Thoracic aorta (tissue), 2 donors: ENCODE results near the gene GABRQ. TPM values are rescaled to one million over a fixed set of nuclear protein-coding genes. Genes with fewer than 3 reads are reported as not detected.

Source experiments
- ATAC-seq: fragments of 150-250 bp; one replicate; pipeline ENCODE4 v1.8.0; 2017; ENCODE audit warnings: low read depth; ENCODE audit not compliant: insufficient number of reproducible peaks, low FRiP score
- DNase-seq: peaks from one replicate; pipeline ENCODE4 v3.0.0-alpha.2; 2020; ENCODE audit warnings: low spot score
- H3K27ac ChIP-seq, 2 donors: fragments of 200-600 bp; sonication (generic); 1 replicate in 1 of 2; 2 replicates in 1 of 2; pipeline ENCODE4 v1.5.1; 2016; ENCODE audit warnings: mild to moderate bottlenecking in 2 of 2, moderate library complexity in 2 of 2
- H3K27me3 ChIP-seq: fragments of 200-600 bp; sonication (generic); replicated peaks from 2 replicates; pipeline ENCODE4 v1.6.0; 2016; ENCODE audit warnings: mild to moderate bottlenecking; ENCODE audit not compliant: insufficient read depth
- H3K36me3 ChIP-seq: fragments of 200-600 bp; sonication (generic); one replicate; pipeline ENCODE4 v1.5.1; 2016
- H3K4me1 ChIP-seq, 2 donors: fragments of 200-600 bp; sonication (generic); 1 replicate in 1 of 2; 2 replicates in 1 of 2; pipeline versions ENCODE4 v1.5.1 to v1.6.0; 2016; ENCODE audit warnings: low read depth in 2 of 2, mild to moderate bottlenecking in 1 of 2; ENCODE audit not compliant: control insufficient read depth in 1 of 2
- H3K4me3 ChIP-seq: fragments of 200-600 bp; sonication (generic); 2 replicates; pipeline ENCODE4 v1.5.1; 2016; ENCODE audit warnings: mild to moderate bottlenecking
- H3K9me3 ChIP-seq: fragments of 200-600 bp; sonication (generic); 2 replicates; pipeline ENCODE4 v1.5.1; 2016
- CTCF ChIP-seq: fragments of 200-600 bp; sonication (generic); IDR thresholded peaks from one replicate; pipeline ENCODE4 v1.5.1; 2019; ENCODE audit warnings: antibody characterized with exemption
- total RNA-seq, 2 donors: library from RNA; depleted of rRNA; stranded (reverse); fragments of >200 nt; gene quantifications; one replicate each; pipeline versions ENCODE4 v1.1.0 to v1.2.3, GENCODE V29; 2016

Gene GABRQ
- total RNA-seq, 2 donors from 2014 or later, result not detected

- no peak for DNase-seq
- no peak overlapping the region for H3K4me3 ChIP-seq
- H3K36me3 ChIP-seq, result no peaks in the 10 kb centered on the region
- H3K27me3 ChIP-seq, result no peaks in the 10 kb centered on the region
- no peak overlapping the region for H3K27ac ChIP-seq
- no peak for ATAC-seq
- no peaks in the 10 kb centered on the region for H3K4me1 ChIP-seq
- no peaks in the 10 kb centered on the region for H3K9me3 ChIP-seq
- TF ChIP-seq CTCF, result no peak
Observed at GRCh38 chrX:152619897-152620296, 17.8 kb upstream of the GABRQ start.

- Histone ChIP-seq H3K9me3 (no peaks in the 10 kb centered on the region), H3K27ac (no peak overlapping the region), H3K27me3 (no peaks in the 10 kb centered on the region), H3K4me3 (no peak overlapping the region), H3K4me1 (no peaks in the 10 kb centered on the region), H3K36me3 (no peaks in the 10 kb centered on the region)
- no peak for ATAC-seq
- DNase-seq, result no peak
- peak; percentile 68 for TF ChIP-seq CTCF
Observed at GRCh38 chrX:152632445-152633097, 5.1 kb upstream of the GABRQ start.

GRCh38 chrX:152635941-152636340 lies 1.8 kb upstream of the GABRQ start:
- H3K36me3 ChIP-seq, result no peaks in the 10 kb centered on the region
- peak; percentile 44 for TF ChIP-seq CTCF
- H3K9me3 ChIP-seq, result no peaks in the 10 kb centered on the region
- H3K4me3 ChIP-seq, result no peak overlapping the region
- no peaks in the 10 kb centered on the region for H3K27me3 ChIP-seq
- DNase-seq, result no peak
- H3K27ac ChIP-seq, result no peak overlapping the region
- no peak for ATAC-seq
- H3K4me1 ChIP-seq, result no peaks in the 10 kb centered on the region

- Histone ChIP-seq H3K4me3 (no peak overlapping the region), H3K27me3 (no peaks in the 10 kb centered on the region), H3K36me3 (no peaks in the 10 kb centered on the region), H3K9me3 (no peaks in the 10 kb centered on the region), H3K4me1 (no peaks in the 10 kb centered on the region), H3K27ac (no peak overlapping the region)
- TF ChIP-seq CTCF, result no peak
- ATAC-seq (no peak), DNase-seq (no peak)
Observed at GRCh38 chrX:152638443-152638904, 779 bp downstream of the GABRQ start.

GRCh38 chrX:152639426-152639825 lies 1.7 kb downstream of the GABRQ start:
- Histone ChIP-seq H3K27ac (no peak overlapping the region), H3K27me3 (no peaks in the 10 kb centered on the region), H3K4me1 (no peaks in the 10 kb centered on the region), H3K9me3 (no peaks in the 10 kb centered on the region), H3K4me3 (no peak overlapping the region), H3K36me3 (no peaks in the 10 kb centered on the region)
- no peak for ATAC-seq
- TF ChIP-seq CTCF, result no peak
- no peak for DNase-seq
